AG04450 (cell line): ENCODE measurements around the gene NAA16. TPM values are rescaled to one million over a fixed set of nuclear protein-coding genes. Genes with fewer than 3 reads are reported as not detected.
"Not testable (repeated sequence)": the region's sequence is repeated elsewhere in the genome, so short reads cannot be mapped to it uniquely, and the experiment has no call there.

ENCODE experiments used
- CTCF ChIA-PET: fragments of 300-600, 350-600 bp; formaldehyde crosslinking; extraction: SDS; loops from one replicate; lab custom pipeline; 2022; ENCODE audit warnings: antibody characterized with exemption, inconsistent platforms; lab: Charles Lee
- POLR2A ChIA-PET: fragments of 350-600 bp; formaldehyde crosslinking; extraction: SDS; loops from one replicate; lab custom pipeline; 2021; ENCODE audit warnings: antibody characterized with exemption, inconsistent platforms; lab: Yijun Ruan, JAX
- DNase-seq: peaks from one replicate; pipeline ENCODE4 v3.0.0-alpha.2; 2011; ENCODE audit warnings: low read depth, low spot score
- H3K27ac ChIP-seq: one replicate; pipeline ENCODE4 v1.5.1; 2012; ENCODE audit warnings: low read depth, low read length, control low read depth
- H3K27me3 ChIP-seq: one replicate; pipeline ENCODE4 v1.6.0; 2012; ENCODE audit warnings: low read length; ENCODE audit not compliant: control insufficient read depth, insufficient read depth
- H3K4me3 ChIP-seq: 2 replicates; pipeline ENCODE4 v1.5.1; 2011; ENCODE audit warnings: mild to moderate bottlenecking, low read depth, low read length, control low read depth
- H3K9me3 ChIP-seq: 2 replicates; pipeline ENCODE4 v1.5.1; 2012; ENCODE audit warnings: low read length; ENCODE audit not compliant: control insufficient read depth, insufficient read depth
- CTCF ChIP-seq: IDR thresholded peaks from 2 replicates; pipeline ENCODE4 v1.5.1; 2011; ENCODE audit warnings: low read depth, low read length, control low read depth, inconsistent platforms
- polyA plus RNA-seq: library from polyadenylated mRNA; depleted of rRNA; stranded (reverse); fragments of >200 nt; gene quantifications from 2 replicates; pipeline ENCODE4 v1.2.3, GENCODE V29; 2011; rRNA removed
- small RNA-seq: library from RNA; depleted of rRNA; stranded (forward); fragments of <200 nt; gene quantifications from one replicate; pipeline ENCODE3, GENCODE V24; 2012; ENCODE audit warnings: low read depth; ENCODE audit not compliant: insufficient read length

Gene NAA16
- polyA plus RNA-seq, 1 experiment = 14.9 TPM

- peaks cover 10% of the 10 kb centered on the region for H3K9me3 ChIP-seq
- H3K4me3 ChIP-seq, H3K27ac ChIP-seq, POLR2A ChIA-PET, H3K27me3 ChIP-seq, CTCF ChIA-PET, DNase-seq: not testable (repeated sequence)
These were observed 112.2 kb downstream of the NAA16 start for GRCh38 chr13:41423259-41423658.

GRCh38 chr13:41424675-41425074 lies 113.6 kb downstream of the NAA16 start:
- CTCF ChIA-PET, DNase-seq: not testable (repeated sequence)

DNA sequence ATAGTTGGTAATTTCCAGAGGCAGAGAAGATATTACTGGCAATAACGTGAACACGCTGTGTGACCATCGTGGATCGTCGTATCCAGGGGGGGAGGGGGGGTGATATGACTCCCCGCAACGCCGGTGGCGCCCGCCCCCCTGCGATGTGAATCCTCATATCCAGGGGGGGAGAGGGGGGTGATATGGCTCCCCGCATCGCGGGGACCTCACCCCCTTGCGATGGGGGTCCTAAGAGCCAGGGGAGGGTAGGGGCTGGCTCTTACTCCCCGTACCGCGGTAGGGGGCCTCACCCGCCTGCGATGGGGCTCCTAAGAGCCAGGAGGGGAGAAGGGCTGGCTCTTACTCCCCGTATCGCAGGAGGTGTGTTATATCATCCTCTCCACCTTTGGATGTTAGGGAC lies 115.0 kb downstream of the NAA16 start:
- POLR2A ChIA-PET = no interaction called here
- H3K9me3 ChIP-seq = peaks cover 13% of the 10 kb centered on the region
- DNase-seq = no peak
- H3K27me3 ChIP-seq = peaks cover 3% of the 10 kb centered on the region
- H3K27ac ChIP-seq = no peak overlapping the region
- TF ChIP-seq CTCF = no peak
- CTCF ChIA-PET = no interaction called here
- no peak overlapping the region for H3K4me3 ChIP-seq

More at GRCh38 chr13:41424675-41425074, 113.6 kb downstream of the NAA16 start:
- H3K4me3 ChIP-seq, POLR2A ChIA-PET, H3K27me3 ChIP-seq, H3K27ac ChIP-seq: not testable (repeated sequence)
- H3K9me3 ChIP-seq = peaks cover 13% of the 10 kb centered on the region

Small RNAs within 50 kb of the gene (small RNA-seq; reads per million reads assigned to genes)
- not detected for gene RNU6-57P

Other genes with a start within 250 kb of the NAA16 start
- 11.9 and 18.3 TPM in 2 replicates for gene WBP4, start 249.8 kb upstream of the NAA16 start, polyA plus RNA-seq
- gene KBTBD6, start 178.5 kb upstream of the NAA16 start, polyA plus RNA-seq = 7.2 and 8.3 TPM in 2 replicates
- gene KBTBD7, start 116.7 kb upstream of the NAA16 start, polyA plus RNA-seq = 5.6 and 6.9 TPM in 2 replicates
- 11.2 and 14.6 TPM in 2 replicates for gene MTRF1, start 47.7 kb upstream of the NAA16 start, polyA plus RNA-seq
- 141 TPM in 2 replicates for gene RGCC, start 146.3 kb downstream of the NAA16 start, polyA plus RNA-seq